ENCODE results near the gene CEMP1.
"Not testable (repeated sequence)": the region's sequence is repeated elsewhere in the genome, so short reads cannot be mapped to it uniquely, and the experiment has no call there.

The CEMP1 gene

DNA sequence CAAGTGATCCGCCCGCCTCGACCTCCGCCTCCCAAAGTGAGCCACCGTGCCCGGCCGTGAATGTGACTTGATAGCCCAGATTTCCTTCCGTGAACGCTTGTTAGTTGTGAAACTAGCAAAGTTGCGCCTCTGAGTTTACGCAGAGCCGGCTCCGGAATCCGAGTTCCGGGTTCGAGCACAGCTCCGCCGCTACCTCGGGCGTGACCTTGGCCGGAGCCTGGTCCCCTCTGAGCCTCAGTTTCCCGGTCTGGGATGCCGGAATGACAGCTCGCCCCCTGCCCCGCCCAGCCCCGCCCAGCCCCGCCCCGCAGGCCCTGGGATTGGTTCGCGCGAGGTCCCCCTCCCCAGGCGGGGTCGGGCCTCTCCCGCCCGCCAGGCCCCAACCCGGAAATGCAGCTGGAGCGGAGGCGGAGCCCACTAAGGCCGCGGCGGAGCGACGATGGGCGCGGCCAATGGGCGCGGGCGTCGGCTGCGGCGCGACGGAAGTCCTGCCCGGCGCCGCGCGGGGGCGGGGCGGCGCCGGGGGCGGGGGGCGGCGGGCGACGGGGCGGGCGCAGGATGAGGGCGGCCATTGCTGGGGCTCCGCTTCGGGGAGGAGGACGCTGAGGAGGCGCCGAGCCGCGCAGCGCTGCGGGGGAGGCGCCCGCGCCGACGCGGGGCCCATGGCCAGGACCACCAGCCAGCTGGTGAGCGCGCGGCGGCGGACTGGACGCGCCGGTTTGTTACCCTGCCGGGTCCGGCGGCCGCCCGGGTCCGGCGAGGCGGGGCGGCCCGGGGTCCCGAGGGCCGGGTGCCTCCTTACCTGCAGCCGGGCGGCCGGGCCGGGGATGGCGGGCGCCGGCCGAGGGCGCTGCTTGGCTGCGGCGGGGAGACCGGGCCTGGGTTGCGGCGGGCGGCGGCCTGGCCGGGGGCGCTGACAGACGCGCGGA, 6.5 kb upstream of the CEMP1 start, which contains the start of gene PDPK1:
Gene PDPK1 (plus strand): TSS at position 571 of the 929 bp plus-strand sequence. CDS start 92 bp downstream, at position 663.
- TF ChIP-seq, protein P1, sequence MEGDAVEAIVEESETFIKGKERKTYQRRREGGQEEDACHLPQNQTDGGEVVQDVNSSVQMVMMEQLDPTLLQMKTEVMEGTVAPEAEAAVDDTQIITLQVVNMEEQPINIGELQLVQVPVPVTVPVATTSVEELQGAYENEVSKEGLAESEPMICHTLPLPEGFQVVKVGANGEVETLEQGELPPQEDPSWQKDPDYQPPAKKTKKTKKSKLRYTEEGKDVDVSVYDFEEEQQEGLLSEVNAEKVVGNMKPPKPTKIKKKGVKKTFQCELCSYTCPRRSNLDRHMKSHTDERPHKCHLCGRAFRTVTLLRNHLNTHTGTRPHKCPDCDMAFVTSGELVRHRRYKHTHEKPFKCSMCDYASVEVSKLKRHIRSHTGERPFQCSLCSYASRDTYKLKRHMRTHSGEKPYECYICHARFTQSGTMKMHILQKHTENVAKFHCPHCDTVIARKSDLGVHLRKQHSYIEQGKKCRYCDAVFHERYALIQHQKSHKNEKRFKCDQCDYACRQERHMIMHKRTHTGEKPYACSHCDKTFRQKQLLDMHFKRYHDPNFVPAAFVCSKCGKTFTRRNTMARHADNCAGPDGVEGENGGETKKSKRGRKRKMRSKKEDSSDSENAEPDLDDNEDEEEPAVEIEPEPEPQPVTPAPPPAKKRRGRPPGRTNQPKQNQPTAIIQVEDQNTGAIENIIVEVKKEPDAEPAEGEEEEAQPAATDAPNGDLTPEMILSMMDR (IDR thresholded peaks at IDR 0.05; ENCODE audit: low read depth, low read length, poor library complexity, severe bottlenecking): no peak
- no peak for TF ChIP-seq EZH2phosphoT487 (IDR thresholded peaks at IDR 0.05; ENCODE audit: borderline replicate concordance, low read length)
- Histone ChIP-seq H3K9me2 (replicated peaks; ENCODE audit: control insufficient read depth, low read length) (no peaks in the 10 kb centered on the region), H3K9me3 (ENCODE audit: control insufficient read depth, insufficient read depth, low read length) (no peaks in the 10 kb centered on the region), H3K27ac (ENCODE audit: low read depth, low read length) (peak within 1 kb of the TSS; percentile 59), H3K4me1 (ENCODE audit: control insufficient read depth, low read length) (peaks cover 44% of the 10 kb centered on the region), H3K4me2 (ENCODE audit: low read length) (peak within 1 kb of the TSS; percentile 92), H3F3A (ENCODE audit: control insufficient read depth, insufficient read depth) (peaks cover 3% of the 10 kb centered on the region), H3K4me3 (ENCODE audit: low read length) (peak within 1 kb of the TSS; percentile 94), H3K79me2 (ENCODE audit: control insufficient read depth, low read length) (peaks cover 40% of the 10 kb centered on the region), H3K36me3 (ENCODE audit: control insufficient read depth, low read length) (peaks cover 17% of the 10 kb centered on the region), H3K27me3 (ENCODE audit: control insufficient read depth, low read length) (no peaks in the 10 kb centered on the region), H4K20me1 (ENCODE audit: control insufficient read depth, insufficient read depth, low read depth, low read length) (peaks cover 5% of the 10 kb centered on the region)

DNA sequence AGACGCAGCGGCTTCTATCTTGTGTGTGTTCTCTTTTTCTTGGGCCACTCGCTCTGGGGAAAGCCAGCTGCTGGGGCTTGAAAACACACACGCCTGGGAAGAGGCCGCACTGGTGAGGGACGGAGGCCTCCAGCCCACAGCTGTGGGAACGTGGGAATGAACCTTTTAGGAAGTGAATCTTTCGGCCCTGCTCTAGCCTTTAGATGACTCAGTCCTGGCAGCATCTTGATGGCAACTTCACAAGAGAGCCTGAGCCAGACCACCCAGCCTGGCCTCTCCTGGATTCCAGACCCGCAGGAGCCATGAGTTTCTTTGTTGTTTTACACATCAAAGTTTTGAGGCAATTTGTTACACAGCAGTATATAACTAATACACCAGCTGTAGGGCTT, 4.4 kb upstream of the CEMP1 start:
- Histone ChIP-seq H3K36me3 (ENCODE audit: control insufficient read depth, low read length) (peaks cover 11% of the 10 kb centered on the region), H3K4me1 (ENCODE audit: control insufficient read depth, low read length) (peaks cover 45% of the 10 kb centered on the region), H3K27me3 (ENCODE audit: control insufficient read depth, low read length) (no peaks in the 10 kb centered on the region), H3K9me3 (ENCODE audit: control insufficient read depth, insufficient read depth, low read length) (no peaks in the 10 kb centered on the region), H3K9me2 (replicated peaks; ENCODE audit: control insufficient read depth, low read length) (no peaks in the 10 kb centered on the region), H3K27ac (ENCODE audit: low read depth, low read length) (no peak overlapping the region), H3K4me2 (ENCODE audit: low read length) (no peak overlapping the region), H4K20me1 (ENCODE audit: control insufficient read depth, insufficient read depth, low read depth, low read length) (peaks cover 5% of the 10 kb centered on the region), H3K79me2 (ENCODE audit: control insufficient read depth, low read length) (peaks cover 22% of the 10 kb centered on the region), H3K4me3 (ENCODE audit: low read length) (no peak overlapping the region), H3F3A (ENCODE audit: control insufficient read depth, insufficient read depth) (peaks cover 6% of the 10 kb centered on the region)
- no peak for TF ChIP-seq EZH2phosphoT487 (IDR thresholded peaks at IDR 0.05; ENCODE audit: borderline replicate concordance, low read length)
- TF ChIP-seq, protein P1 (IDR thresholded peaks at IDR 0.05; ENCODE audit: low read depth, low read length, poor library complexity, severe bottlenecking): no peak

DNA sequence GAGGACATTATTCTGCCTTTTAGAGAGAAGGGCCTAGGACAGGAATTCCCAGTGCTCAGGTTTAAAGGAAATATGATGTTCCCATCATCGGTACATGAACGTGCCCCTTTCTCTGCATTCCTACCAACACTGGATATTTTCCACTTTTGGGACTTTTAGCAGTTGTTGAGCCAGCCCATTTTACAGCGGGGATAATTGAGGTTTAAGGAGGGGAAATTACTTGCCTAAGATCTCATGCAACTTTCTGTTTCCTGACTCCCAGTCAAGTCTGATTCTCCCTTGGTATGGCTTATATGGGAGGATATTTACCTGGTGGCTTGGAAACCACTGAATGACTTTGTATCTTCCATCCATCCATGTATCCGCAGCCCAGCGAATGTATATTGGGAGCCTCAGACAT, 3.1 kb upstream of the CEMP1 start:
- H3K9me2 ChIP-seq (replicated peaks; ENCODE audit: control insufficient read depth, low read length); H4K20me1 ChIP-seq (ENCODE audit: control insufficient read depth, insufficient read depth, low read depth, low read length); H3K79me2 ChIP-seq (ENCODE audit: control insufficient read depth, low read length); H3K4me3 ChIP-seq (ENCODE audit: low read length); H3F3A ChIP-seq (ENCODE audit: control insufficient read depth, insufficient read depth); H3K4me2 ChIP-seq (ENCODE audit: low read length); H3K9me3 ChIP-seq (ENCODE audit: control insufficient read depth, insufficient read depth, low read length); H3K36me3 ChIP-seq (ENCODE audit: control insufficient read depth, low read length); H3K27ac ChIP-seq (ENCODE audit: low read depth, low read length); H3K27me3 ChIP-seq (ENCODE audit: control insufficient read depth, low read length): not testable (repeated sequence)
- peaks cover 32% of the 10 kb centered on the region for H3K4me1 ChIP-seq (ENCODE audit: control insufficient read depth, low read length)

DNA sequence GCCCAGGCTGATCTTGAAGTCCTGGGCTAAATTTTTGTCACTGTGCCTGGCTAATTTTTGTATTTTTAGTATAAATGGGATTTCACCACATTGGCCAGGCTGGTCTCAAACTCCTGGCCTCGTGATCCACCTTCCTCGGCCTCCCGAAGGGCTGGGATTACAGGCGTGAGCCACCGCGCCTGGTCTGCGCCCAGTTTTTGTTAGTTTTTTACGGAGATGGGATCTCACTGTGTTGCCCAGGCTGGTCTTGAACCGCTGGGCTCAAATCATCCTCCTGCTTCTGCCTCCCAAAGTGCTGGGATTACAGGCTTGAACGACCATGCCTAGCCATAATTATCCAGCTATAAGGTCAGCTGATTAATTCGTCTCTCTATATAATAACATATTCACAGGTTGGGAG, 2.7 kb upstream of the CEMP1 start:
- Histone ChIP-seq H3K4me2 (ENCODE audit: low read length) (no peak overlapping the region), H3K27me3 (ENCODE audit: control insufficient read depth, low read length) (no peaks in the 10 kb centered on the region), H3K9me2 (replicated peaks; ENCODE audit: control insufficient read depth, low read length) (no peaks in the 10 kb centered on the region), H3F3A (ENCODE audit: control insufficient read depth, insufficient read depth) (peaks cover 6% of the 10 kb centered on the region), H3K9me3 (ENCODE audit: control insufficient read depth, insufficient read depth, low read length) (no peaks in the 10 kb centered on the region), H3K4me1 (ENCODE audit: control insufficient read depth, low read length) (peaks cover 27% of the 10 kb centered on the region), H4K20me1 (ENCODE audit: control insufficient read depth, insufficient read depth, low read depth, low read length) (no peaks in the 10 kb centered on the region), H3K36me3 (ENCODE audit: control insufficient read depth, low read length) (peaks cover 6% of the 10 kb centered on the region; the same call in 1 of the 2 replicates), H3K79me2 (ENCODE audit: control insufficient read depth, low read length) (peaks cover 5% of the 10 kb centered on the region), H3K27ac (ENCODE audit: low read depth, low read length) (no peak overlapping the region), H3K4me3 (ENCODE audit: low read length) (no peak overlapping the region)
- TF ChIP-seq, protein P1 (IDR thresholded peaks at IDR 0.05; ENCODE audit: low read depth, low read length, poor library complexity, severe bottlenecking): no peak
- TF ChIP-seq EZH2phosphoT487 (IDR thresholded peaks at IDR 0.05; ENCODE audit: borderline replicate concordance, low read length): no peak

DNA sequence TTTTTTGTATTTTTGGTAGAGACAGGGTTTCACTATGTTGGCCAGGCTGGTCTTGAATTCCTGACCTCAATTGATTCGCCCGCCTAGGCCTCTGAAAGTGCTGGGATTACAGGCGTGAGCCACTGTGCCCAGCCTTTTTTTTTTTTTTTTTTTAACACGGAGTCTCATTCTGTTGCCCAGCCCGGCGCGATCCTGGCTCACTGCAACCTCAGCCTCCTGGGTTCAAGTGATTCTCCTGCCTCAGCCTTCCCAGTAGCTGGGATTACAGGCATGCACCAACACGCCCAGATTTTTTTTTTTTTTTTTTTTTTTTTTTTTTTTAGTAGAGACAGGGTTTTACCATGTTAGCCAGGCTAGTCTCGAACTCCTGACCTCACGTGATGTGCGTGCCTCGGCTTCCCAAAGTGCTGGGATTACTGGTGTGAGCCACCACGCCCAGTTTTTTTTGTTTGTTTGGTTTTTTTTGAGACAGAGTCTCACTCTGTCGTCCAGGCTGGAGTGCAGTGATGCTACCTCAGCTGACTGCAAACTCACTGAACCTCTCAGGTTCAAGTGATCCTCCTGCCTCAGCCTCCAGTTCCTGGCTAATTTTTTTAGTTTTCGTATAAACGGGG, 2.0 kb upstream of the CEMP1 start:
- not testable (repeated sequence) for H3F3A ChIP-seq (ENCODE audit: control insufficient read depth, insufficient read depth); H3K9me3 ChIP-seq (ENCODE audit: control insufficient read depth, insufficient read depth, low read length); H3K79me2 ChIP-seq (ENCODE audit: control insufficient read depth, low read length); H4K20me1 ChIP-seq (ENCODE audit: control insufficient read depth, insufficient read depth, low read depth, low read length); H3K27me3 ChIP-seq (ENCODE audit: control insufficient read depth, low read length); H3K9me2 ChIP-seq (replicated peaks; ENCODE audit: control insufficient read depth, low read length)
- H3K27ac ChIP-seq (ENCODE audit: low read depth, low read length): peak overlapping the region; percentile 77
- peaks cover 12% of the 10 kb centered on the region for H3K36me3 ChIP-seq (ENCODE audit: control insufficient read depth, low read length)
- H3K4me3 ChIP-seq (ENCODE audit: low read length): peak overlapping the region; percentile 76
- H3K4me1 ChIP-seq (ENCODE audit: control insufficient read depth, low read length): peaks cover 24% of the 10 kb centered on the region
- H3K4me2 ChIP-seq (ENCODE audit: low read length): peak overlapping the region; percentile 86
